Measurements from ENCODE around the gene CACNA1C.

Gene CACNA1C

GRCh38 chr12:2263901-2264300, 211.1 kb downstream of the CACNA1C start:
- no peak for DNase-seq

- no peak for DNase-seq
These were observed 212.0 kb downstream of the CACNA1C start for GRCh38 chr12:2264651-2265232.

DNA sequence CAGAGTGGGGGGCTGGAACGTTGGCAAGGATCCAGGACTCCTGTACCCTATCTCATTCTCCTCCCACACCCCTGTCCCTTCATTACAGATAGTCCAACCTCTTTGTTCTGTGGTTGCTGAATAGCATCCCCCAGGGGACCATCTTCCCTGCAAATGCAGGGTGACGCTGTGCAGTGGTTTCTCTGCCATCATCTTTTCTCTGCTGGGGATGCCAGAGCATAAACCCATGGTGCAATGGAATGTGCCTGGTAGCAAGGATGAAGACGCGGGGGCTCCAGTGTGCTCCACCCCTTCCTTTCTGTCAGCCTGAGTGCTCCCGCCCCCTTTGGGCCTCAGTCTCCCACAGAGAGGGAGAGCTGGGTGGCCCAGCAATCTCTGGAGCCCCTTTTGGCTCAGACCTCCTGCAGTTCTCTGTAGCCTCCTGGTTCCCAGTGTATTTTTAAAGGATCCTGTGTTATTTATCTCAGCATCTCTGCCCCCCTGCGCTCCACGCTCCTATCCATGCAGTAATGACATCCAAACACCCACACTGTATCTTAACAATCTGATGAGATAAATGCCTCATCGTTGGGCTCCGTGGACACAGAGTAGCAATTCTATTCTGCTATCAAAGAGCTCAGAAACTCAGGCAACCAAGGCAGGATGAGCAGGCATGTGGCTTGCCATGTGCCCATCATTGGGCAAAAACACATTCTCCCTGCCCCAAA, 212.8 kb downstream of the CACNA1C start:
- DNase-seq: no peak

GRCh38 chr12:2266666-2267620, 214.2 kb downstream of the CACNA1C start:
- no peak for DNase-seq

DNA sequence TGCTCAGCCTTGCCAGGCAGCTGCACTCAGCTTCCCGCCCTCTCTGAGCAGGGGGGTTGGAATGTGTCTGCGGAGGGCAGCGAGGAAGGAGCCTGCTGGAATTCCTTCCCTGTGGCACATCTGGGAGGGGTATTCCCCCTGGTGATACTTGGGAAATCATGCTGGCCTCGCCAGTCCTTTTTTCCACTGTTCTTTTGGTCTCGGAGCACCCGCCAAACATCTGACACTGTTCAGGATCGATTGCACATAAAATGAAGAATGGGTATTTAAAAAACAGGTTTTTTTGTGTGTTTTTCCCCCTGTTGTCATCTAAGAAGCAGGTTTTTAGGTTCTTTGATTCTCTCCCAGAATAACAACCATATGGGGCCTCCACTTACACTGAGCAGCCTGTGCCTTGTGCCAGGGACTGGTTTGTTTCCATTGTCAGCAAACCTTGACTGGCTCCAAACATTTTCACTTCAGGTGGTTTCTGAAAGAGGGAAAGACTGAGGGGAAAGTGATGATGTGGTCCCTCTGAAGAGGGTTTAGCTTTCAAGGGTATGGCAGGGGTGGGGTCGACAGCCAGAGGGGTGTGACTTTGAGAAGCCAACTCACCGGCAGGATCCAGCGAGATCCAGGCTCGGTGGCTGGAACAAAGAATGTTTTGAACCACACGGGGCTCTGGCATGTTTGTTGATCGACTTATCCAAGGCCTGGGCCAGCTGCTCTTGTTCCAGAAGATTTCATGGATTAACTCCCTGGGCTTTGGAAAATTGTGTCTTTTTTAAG, 215.1 kb downstream of the CACNA1C start:
- DNase-seq: no peak

DNA sequence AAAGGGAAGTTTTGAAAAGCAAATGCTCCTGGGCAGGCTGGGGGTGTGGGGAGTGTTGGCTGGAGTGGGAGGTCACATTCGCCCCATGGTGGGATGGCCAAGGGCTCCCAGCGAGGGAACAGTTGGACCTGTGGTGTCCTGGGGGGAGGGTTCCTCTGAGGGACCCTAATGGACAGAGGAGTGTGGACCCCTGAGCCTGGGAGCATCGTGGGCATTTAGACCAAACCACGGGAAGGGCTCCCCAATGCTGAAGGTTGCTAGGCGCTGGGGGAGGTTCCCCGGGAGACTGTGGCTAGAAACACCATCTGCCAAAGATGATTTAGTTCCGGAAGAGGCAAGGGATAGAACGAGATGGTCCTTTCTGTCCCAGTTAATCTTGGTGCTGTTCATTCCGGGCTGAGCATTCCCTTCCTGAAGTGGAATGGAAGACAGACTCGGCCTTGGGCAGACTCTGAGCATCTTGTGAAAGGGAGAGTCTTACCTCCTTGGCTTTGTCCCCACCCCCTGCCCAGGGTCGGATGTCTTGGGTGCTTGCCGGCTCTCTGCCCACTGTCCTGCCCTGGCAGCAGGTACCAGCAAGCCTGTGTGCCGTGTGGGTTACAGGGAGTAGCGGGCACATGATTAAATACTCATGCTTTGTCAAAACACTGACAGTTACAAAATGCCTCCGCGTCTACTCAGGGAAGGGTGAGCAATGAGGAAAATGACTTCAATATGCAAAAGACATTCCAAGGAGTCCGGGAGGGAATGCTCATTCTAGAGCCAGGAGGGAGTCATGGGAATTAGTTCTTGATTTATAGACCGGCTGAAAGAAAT, 215.9 kb downstream of the CACNA1C start:
- no peak for DNase-seq

DNA sequence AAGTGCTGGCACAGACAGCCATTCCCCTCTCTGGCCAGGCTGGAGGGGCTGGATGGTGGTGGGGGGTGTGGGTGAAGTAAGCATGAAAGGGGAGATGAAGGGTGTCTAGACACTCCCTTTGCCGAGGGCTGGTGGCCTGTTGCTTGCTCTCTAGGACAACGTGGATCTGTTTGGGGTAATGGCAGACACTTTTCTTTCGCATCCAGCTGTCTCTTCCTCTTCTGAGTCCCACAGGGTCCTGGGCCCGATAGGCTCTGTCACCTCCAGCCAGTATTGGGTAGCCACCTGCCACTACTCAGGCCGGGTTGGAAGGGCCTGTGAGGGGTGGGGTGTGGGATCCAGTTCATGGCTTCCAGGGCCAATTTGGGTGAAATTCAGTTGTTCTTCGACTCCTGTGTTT, 218.1 kb downstream of the CACNA1C start:
- DNase-seq: no peak

DNA sequence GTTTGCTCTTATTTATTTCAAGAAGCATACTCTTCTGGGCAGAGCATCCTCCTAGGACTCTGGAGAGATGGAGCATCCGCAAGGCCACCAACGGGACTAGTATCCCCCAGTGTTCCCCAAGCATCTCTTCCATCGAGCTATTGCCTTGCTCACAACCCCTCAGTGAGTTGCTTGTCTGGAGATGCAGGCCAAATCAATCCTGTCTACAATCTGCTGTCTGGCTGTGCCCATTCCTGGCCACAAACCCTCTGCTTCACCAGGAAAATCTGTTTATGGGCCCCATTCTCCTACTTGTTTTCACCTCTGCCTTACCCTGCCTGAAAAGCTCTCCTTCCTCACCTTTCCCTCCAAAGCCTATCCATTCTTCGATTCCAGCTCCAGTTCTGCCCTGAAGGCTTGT, 219.2 kb downstream of the CACNA1C start:
- DNase-seq: no peak

DNA sequence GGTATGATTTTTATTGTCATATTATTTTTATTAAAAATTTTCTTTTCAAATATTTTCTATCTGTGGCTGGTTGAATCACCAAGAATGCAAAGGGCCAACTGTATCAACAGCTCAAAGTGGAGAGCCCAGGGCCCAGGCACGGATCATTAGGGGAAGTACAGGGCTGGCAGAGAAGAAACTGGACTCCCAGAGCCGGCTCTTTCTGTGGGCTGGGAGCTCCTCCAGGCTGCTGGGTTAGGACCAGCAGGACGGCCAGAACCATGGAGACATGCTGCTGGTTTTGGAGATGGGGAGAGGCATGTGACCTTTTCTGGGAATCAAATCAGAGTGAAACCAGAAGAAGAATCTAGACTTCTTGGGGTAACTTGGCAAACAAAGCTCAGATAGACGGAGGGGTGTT, 220.5 kb downstream of the CACNA1C start:
- DNase-seq: no peak

GRCh38 chr12:2273751-2274150, 221.0 kb downstream of the CACNA1C start:
- no peak for DNase-seq

- DNase-seq: no peak
These were observed 221.9 kb downstream of the CACNA1C start for GRCh38 chr12:2274733-2275132.

DNA sequence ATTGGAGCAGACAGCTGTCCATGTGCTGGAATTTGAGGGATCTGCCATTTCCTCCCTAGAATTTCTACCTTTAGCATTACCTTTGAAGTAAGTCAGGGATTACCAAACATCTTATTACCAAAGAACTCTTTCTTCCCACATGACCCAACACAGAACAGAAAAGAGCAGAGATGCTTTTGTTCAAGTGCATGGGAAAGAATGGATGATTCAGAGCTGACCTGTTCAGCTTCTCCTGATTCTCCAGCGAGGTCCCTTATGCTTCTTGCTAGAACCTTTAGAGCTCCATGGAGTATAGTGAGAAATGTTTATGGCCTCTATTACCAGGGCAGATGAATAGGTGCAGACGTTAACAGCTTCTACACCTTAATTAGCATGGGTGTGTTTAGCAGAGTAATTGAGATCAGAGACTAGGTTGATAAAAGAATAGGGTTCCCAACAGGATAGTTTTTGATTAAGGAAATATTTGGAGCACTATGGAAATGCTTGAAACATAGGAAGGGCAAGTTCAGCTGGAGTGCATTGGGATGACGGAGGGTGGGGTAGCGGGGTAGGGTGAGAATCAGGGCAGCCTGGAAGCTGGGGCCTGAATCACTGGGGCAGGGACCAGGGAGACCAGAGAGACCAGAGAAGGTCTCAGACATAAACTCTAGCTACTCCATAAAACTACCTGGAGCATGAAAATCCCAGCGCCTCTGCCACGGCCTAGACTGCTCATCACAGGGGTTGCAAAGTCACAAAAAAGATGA, 223.7 kb downstream of the CACNA1C start:
- no peak for DNase-seq

DNA sequence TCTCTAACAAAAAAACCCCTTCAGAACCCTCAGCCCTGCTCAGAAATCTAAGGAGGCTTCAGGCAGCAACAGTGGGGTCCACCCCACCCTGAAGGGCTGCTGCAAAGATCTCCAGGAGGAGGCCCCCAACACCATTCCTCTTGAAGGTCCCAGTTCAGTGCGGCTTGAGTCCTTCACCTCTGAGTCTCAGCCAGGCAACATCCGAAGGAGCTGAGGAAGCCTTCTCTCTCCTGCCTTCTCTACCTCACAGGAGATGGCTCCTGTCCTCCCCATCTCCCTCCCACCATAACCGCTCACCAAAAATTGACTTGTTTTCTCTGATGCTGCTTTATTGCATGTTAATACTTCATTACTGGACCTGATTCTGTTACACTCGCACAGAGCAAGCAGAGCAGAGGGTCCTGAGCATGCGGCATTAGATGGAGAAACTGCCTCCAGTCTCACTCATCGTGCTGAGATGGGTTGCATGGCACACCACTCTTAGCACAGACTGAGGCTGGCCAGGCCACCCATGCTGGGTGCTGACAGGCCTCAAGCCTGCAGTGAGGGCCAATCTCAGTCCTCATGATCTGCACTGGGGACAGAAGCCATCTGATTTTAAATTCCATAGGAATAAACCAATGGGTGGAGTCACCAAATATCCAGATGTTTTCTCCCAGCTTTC, 224.8 kb downstream of the CACNA1C start:
- DNase-seq: no peak

- DNase-seq: no peak
These were observed 228.7 kb downstream of the CACNA1C start for GRCh38 chr12:2281446-2281845.

- DNase-seq: no peak
These were observed 229.5 kb downstream of the CACNA1C start for GRCh38 chr12:2282318-2282717.

DNA sequence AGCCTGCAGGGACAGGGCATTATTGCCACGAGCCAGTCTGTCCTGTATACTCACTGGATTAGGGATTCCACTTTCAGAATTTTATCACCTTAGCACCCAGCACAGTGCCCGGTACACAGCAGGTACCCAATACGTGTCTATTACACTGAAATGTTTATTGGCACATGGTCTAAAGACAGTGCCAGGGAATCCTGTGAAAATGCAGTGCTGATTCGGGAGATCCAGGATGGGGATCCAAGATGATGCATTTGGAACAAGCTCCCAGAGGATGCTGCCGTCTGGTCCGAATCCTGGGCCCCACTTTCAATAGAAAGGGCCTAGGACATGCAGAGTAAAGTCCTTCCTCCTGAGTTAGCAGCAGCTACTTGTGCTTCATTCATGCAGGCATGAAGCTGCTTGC, 230.7 kb downstream of the CACNA1C start:
- no peak for DNase-seq

GRCh38 chr12:2283916-2284315, 231.1 kb downstream of the CACNA1C start:
- no peak for DNase-seq

GRCh38 chr12:2284321-2284813, 231.6 kb downstream of the CACNA1C start:
- no peak for DNase-seq

DNA sequence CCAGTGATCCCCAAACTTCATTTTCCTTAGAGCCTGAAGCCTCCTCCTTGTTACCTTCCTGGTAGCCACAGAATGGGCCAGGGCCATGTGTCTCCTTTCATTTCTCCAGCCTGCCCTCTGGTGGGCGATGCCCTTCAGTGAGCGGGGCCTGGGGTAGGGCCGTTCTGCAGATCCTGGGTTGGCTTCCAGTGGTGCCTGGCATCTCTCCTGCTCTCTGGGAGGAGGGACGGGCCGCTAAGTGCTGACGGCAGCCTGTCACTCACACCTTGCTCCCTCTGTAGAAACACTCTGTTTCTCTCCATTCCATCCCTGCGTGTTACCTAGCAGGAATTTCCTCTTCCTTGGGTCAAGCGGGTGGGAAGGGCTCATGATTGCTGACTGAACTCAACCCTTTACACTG, 232.1 kb downstream of the CACNA1C start:
- DNase-seq: no peak

- DNase-seq: no peak
These were observed 232.7 kb downstream of the CACNA1C start for GRCh38 chr12:2285462-2285861.

DNA sequence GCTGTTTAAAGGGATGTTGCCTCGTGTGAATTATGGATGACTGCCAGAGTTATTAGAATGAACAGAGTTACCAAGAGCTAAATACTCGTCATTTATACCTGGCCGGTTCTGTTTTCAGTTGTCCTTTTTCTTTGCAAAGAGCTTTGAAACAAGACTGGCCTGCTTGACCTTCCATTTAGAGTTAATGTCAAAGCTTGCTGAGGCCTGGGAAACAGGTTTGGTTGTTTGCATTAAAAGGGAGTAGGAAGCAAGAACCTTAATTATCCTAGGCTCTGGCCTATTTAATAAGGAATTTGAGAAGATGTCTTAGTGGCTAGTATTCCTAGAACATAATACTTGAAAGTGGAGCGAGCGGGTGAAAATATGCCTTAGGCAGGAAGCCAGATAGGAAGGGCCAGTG, 233.3 kb downstream of the CACNA1C start:
- no peak for DNase-seq
